Left renal pelvis (tissue), 4 donors: ENCODE results near the gene LOC101059915.
"Not testable (repeated sequence)": the region's sequence is repeated elsewhere in the genome, so short reads cannot be mapped to it uniquely, and the experiment has no call there.

Source experiments
- DNase-seq, 4 donors: peaks; one replicate each; pipeline ENCODE4 v3.0.0-alpha.2; 2013; ENCODE audit warnings: low read depth in 4 of 4, low spot score in 3 of 4

Gene LOC101059915

DNA sequence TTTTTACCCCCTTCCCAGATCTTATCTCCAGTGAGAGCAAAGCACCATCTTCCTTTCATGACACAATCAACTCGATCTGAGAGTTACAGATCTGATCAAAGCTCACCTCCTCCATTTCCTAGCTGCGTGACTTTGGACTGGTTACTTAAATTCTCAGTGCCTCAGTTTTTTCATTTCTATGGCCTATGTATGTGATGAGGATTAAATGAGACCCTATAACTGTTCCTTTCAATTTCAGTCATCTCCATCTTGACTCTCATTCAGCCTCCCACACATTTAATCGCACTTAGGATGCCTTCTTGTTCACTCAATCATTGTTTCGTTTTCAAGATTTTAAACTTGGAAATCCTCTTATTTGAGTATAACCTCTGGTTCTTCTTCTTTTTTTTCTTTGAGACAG is 28.9 kb upstream of the LOC101059915 start:
- no peak for DNase-seq

GRCh38 chrX:71640002-71640401 is 27.3 kb upstream of the LOC101059915 start:
- no peak for DNase-seq

- DNase-seq: not testable (repeated sequence)
Observed at GRCh38 chrX:71644406-71644805, 22.9 kb upstream of the LOC101059915 start.

GRCh38 chrX:71650333-71650969 is 16.9 kb upstream of the LOC101059915 start:
- DNase-seq: no peak

- DNase-seq: peak in 1 of 4 donors; percentile 8
Observed at GRCh38 chrX:71652405-71652804, 14.9 kb upstream of the LOC101059915 start.

GRCh38 chrX:71653344-71653743 is 14.0 kb upstream of the LOC101059915 start:
- DNase-seq: no peak

- DNase-seq: no peak
Observed at GRCh38 chrX:71657267-71657666, 10.1 kb upstream of the LOC101059915 start.

DNA sequence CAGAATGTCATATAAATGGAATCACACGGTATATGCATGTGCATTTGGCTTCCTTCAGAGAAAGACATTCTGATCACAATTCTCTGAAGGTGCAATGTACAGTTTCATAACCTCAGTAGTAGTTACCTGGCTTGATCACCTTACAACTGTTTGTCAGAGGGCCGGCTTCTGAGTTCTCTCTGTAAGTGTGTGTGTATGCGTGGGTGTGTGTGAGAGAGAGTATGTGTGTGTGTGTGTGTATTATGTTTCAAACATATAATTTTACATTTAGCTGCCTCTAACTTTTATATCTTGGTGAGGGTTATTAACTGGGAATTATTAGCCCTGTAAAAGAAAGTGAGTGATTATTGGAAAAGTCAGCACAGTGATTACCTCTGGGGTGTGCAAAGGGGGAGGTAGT is 8.0 kb upstream of the LOC101059915 start:
- no peak for DNase-seq

- DNase-seq: no peak
Observed at GRCh38 chrX:71659959-71660358, 7.4 kb upstream of the LOC101059915 start.

- no peak for DNase-seq
Observed at GRCh38 chrX:71660562-71661416, 6.6 kb upstream of the LOC101059915 start.

GRCh38 chrX:71661919-71662318 is 5.4 kb upstream of the LOC101059915 start:
- DNase-seq: no peak

- not testable (repeated sequence) for DNase-seq
Observed at GRCh38 chrX:71662654-71663053, 4.7 kb upstream of the LOC101059915 start.

DNA sequence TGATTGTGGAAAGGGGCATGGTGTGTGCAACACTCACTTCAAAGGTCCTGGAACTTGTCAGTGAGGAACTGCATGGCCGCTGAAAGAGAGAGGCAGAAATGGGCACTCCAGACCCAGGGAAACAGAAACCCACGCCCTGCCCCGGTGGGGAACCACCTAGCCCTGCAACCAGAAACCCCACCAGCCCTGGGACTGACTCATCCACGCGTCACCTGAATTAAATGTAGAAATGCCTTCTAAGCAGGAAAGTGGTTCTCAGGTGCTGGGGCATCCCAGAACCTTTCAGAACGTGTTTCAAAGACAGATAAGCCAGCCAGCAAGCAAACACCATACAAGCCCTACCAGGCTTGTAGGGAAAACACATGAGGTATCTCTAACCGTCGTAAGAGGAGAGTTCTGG is 4.1 kb upstream of the LOC101059915 start:
- DNase-seq: not testable (repeated sequence)

GRCh38 chrX:71664202-71664601 is 3.1 kb upstream of the LOC101059915 start:
- not testable (repeated sequence) for DNase-seq

DNA sequence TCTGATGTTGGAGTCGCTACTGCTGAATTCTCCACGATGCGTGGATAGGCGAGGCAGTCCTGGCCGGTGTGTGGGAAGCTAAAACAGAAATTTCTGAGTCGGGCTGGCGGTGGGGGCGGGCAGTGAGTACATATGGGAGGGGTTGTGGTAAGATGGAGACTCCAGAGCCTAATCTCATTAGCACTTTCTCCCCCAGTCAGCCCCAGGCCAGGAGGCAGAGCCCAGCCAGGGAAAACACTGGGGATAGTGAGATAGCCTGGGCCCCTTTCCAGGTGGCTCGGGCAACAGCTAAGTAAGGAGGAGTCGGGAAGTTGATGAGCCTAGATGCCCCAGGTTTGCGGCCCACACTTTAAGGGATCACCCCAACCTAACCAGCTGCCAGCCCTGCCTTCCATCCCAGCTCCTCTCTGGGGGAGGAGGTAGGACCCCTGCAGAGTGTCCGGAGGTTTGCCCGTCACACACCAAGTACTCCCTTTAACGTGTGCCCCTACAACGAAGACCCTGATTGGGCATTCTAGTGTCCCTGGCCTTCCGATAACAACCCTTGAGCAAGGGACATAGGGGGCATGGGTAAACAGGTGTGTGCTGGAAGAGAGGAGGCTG is 2.4 kb upstream of the LOC101059915 start:
- no peak for DNase-seq

GRCh38 chrX:71665747-71666146 is 1.6 kb upstream of the LOC101059915 start:
- DNase-seq: no peak

GRCh38 chrX:71666240-71667223 is 814 bp upstream of the LOC101059915 start:
- no peak for DNase-seq

DNA sequence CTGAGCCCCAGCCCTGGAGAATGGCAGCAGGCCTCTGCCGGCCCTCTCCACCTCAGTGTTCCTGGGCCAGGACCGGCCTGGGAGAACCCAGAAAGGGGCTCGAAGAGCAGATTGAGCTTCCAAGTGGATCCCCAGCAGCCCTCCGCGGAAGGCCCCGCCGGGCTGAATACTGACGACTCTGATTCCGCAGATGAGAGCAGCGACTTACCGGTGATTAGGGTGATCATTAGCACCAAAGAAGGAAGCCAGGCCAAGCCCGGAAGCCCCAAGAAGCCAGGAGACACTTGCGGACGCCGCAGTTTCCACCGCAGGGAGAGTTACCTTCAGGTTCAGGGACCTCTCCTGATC is 876 bp downstream of the LOC101059915 start:
- DNase-seq: no peak

- no peak for DNase-seq
Observed at GRCh38 chrX:71669492-71669891, 2.1 kb downstream of the LOC101059915 start.

DNA sequence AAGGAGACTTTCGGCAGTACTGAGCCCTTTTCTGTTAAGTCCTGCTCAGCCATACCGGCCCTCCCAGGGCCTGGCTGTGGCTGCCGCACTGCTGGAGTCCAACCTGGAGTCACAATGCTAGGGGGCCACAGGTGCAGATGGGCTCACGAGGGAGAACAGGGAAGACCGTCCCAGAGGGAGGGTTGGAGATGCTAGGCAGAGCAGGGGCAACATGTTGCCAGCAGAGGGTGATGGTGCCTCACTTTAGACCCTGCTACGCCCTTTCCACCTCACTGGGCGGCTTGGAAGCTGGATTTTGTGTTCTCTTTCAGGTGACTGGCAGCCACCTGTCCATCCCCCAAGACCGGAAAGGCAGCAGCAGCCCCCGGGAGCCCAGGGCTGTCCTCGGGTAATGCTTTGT is 2.6 kb downstream of the LOC101059915 start:
- not testable (repeated sequence) for DNase-seq
